H1 (cell line): ENCODE data around the gene HENMT1. TPM values are rescaled to one million over a fixed set of nuclear protein-coding genes. Genes with fewer than 3 reads are reported as not detected.

Source experiments
- CTCF ChIA-PET: fragments of 300-600 bp; sonication (Branson Sonifier 250); formaldehyde crosslinking; loops from one replicate; lab custom pipeline; 2021; ENCODE audit not compliant: partially characterized antibody; lab: Charles Lee
- POLR2A ChIA-PET: fragments of 300-600 bp; sonication (Branson Sonifier 250); formaldehyde crosslinking; loops from one replicate; lab custom pipeline; 2021; ENCODE audit warnings: inconsistent platforms; ENCODE audit not compliant: partially characterized antibody; lab: Charles Lee
- DNase-seq, 2 experiments: peaks; one replicate each; pipeline versions ENCODE4 v3.0.0 to v3.0.0-alpha.2; 2010 to 2022; ENCODE audit warnings: low spot score in 2 of 2, low read depth in 1 of 2, mixed read lengths in 1 of 2
- FAIRE-seq: peaks from 2 replicates; lab custom pipeline; 2011; peaks lifted over from hg19 to GRCh38; lab: Jason Lieb, UNC
- H2AFZ ChIP-seq: 2 replicates; pipeline ENCODE4 v1.8.1; 2012; ENCODE audit warnings: low read length, inconsistent platforms
- H2AK5ac ChIP-seq: 2 replicates; pipeline ENCODE4 v1.6.1; 2013; ENCODE audit warnings: low read depth, low read length
- H2BK120ac ChIP-seq: replicated peaks from 2 replicates; pipeline ENCODE3; 2013; ENCODE audit warnings: low read depth, low read length, inconsistent platforms
- H2BK12ac ChIP-seq: 2 replicates; pipeline ENCODE4 v1.6.1; 2013; ENCODE audit warnings: low read depth, low read length
- H2BK15ac ChIP-seq: 2 replicates; pipeline ENCODE4 v1.6.1; 2013; ENCODE audit warnings: low read length
- H2BK20ac ChIP-seq: 2 replicates; pipeline ENCODE4 v1.6.1; 2013; ENCODE audit warnings: low read length
- H2BK5ac ChIP-seq: 2 replicates; pipeline ENCODE4 v1.6.1; 2013; ENCODE audit warnings: low read depth, low read length
- H3K14ac ChIP-seq: 2 replicates; pipeline ENCODE4 v1.6.1; 2013; ENCODE audit warnings: inconsistent platforms; ENCODE audit not compliant: insufficient read length
- H3K18ac ChIP-seq: 2 replicates; pipeline ENCODE4 v1.6.1; 2013; ENCODE audit warnings: low read length; ENCODE audit errors: extremely low read depth
- H3K23ac ChIP-seq: 2 replicates; pipeline ENCODE4 v1.6.1; 2013; ENCODE audit warnings: inconsistent platforms; ENCODE audit not compliant: insufficient read length
- H3K23me2 ChIP-seq: 2 replicates; pipeline ENCODE4 v1.6.1; 2013; ENCODE audit warnings: low read depth, low read length
- H3K27ac ChIP-seq: 2 replicates; pipeline ENCODE4 v1.6.1; 2011; ENCODE audit warnings: low read depth, low read length, inconsistent platforms
- H3K27me3 ChIP-seq, 4 experiments: replicated peaks in 1 of 4; 1 replicate in 1 of 4; 2 replicates in 3 of 4; pipeline versions ENCODE4 v1.6.1 to v1.8.1; 2011 to 2013; ENCODE audit warnings: low read length in 3 of 4, mild to moderate bottlenecking in 3 of 4, inconsistent platforms in 2 of 4, mixed read lengths in 2 of 4, moderate library complexity in 1 of 4; ENCODE audit not compliant: control insufficient read depth in 3 of 4, insufficient read depth in 3 of 4; ENCODE audit errors: extremely low read depth in 1 of 4
- H3K36me3 ChIP-seq, 4 experiments: 2 replicates each; pipeline versions ENCODE4 v1.6.1 to v1.8.1; 2011 to 2013; ENCODE audit warnings: mild to moderate bottlenecking in 4 of 4, low read length in 3 of 4, moderate library complexity in 2 of 4, control low read depth in 1 of 4, inconsistent platforms in 1 of 4; ENCODE audit not compliant: insufficient read depth in 4 of 4, control insufficient read depth in 2 of 4
- H3K4ac ChIP-seq: replicated peaks from 2 replicates; pipeline ENCODE3; 2013; ENCODE audit warnings: low read length, low read depth, mixed read lengths, inconsistent platforms; ENCODE audit not compliant: insufficient read length
- H3K4me1 ChIP-seq, 4 experiments: replicated peaks in 1 of 4; 1 replicate in 1 of 4; 2 replicates in 3 of 4; pipeline versions ENCODE4 v1.6.1 to v1.8.1; 2011 to 2013; ENCODE audit warnings: low read length in 3 of 4, inconsistent platforms in 2 of 4, mixed read lengths in 1 of 4; ENCODE audit not compliant: insufficient read depth in 4 of 4, control insufficient read depth in 3 of 4
- H3K4me2 ChIP-seq, 2 experiments: 2 replicates each; pipeline versions ENCODE4 v1.6.1 to v1.8.1; 2011 to 2013; ENCODE audit warnings: low read depth in 2 of 2, low read length in 2 of 2, control low read depth in 1 of 2, inconsistent platforms in 1 of 2, mild to moderate bottlenecking in 1 of 2; ENCODE audit not compliant: insufficient read depth in 1 of 2
- H3K4me3 ChIP-seq, 4 experiments: fragments of 200-600, 300-600 bp in 1 of 4; sonication (generic), shearing (Covaris generic), sonication (Bioruptor Twin) in 1 of 4; 2 replicates each; pipeline versions ENCODE4 v1.5.1 to v1.8.1; 2011 to 2016; ENCODE audit warnings: low read length in 4 of 4, low read depth in 3 of 4, control low read depth in 2 of 4, inconsistent platforms in 2 of 4, mild to moderate bottlenecking in 2 of 4, mixed read lengths in 1 of 4, moderate library complexity in 1 of 4; ENCODE audit not compliant: insufficient read depth in 2 of 4; ENCODE audit errors: extremely low read depth in 1 of 4
- H3K56ac ChIP-seq: replicated peaks from 2 replicates; pipeline ENCODE3; 2013; ENCODE audit warnings: low read depth, mild to moderate bottlenecking, mixed read lengths, low read length, inconsistent platforms; ENCODE audit not compliant: insufficient read length
- H3K79me1 ChIP-seq: 2 replicates; pipeline ENCODE4 v1.6.1; 2013; ENCODE audit warnings: low read depth, low read length, control low read depth
- H3K79me2 ChIP-seq, 2 experiments: 2 replicates each; pipeline versions ENCODE4 v1.6.1 to v1.8.1; 2012 to 2013; ENCODE audit warnings: low read length in 2 of 2, mild to moderate bottlenecking in 2 of 2, inconsistent platforms in 1 of 2; ENCODE audit not compliant: insufficient read depth in 2 of 2, control insufficient read depth in 1 of 2
- H3K9ac ChIP-seq, 4 experiments: replicated peaks in 1 of 4; 1 replicate in 1 of 4; 2 replicates in 3 of 4; pipeline versions ENCODE4 v1.6.1 to v1.8.1; 2011 to 2013; ENCODE audit warnings: low read depth in 3 of 4, low read length in 3 of 4, control low read depth in 2 of 4, mild to moderate bottlenecking in 2 of 4, moderate library complexity in 2 of 4, inconsistent platforms in 1 of 4; ENCODE audit errors: extremely low read depth in 1 of 4
- H3K9me3 ChIP-seq, 2 experiments: 2 replicates each; pipeline versions ENCODE4 v1.6.1 to v1.8.1; 2012 to 2013; ENCODE audit warnings: mild to moderate bottlenecking in 2 of 2, moderate library complexity in 2 of 2, control low read depth in 1 of 2, inconsistent platforms in 1 of 2, low read depth in 1 of 2, low read length in 1 of 2, mixed read lengths in 1 of 2; ENCODE audit not compliant: insufficient read depth in 2 of 2
- H4K20me1 ChIP-seq, 2 experiments: replicated peaks in 1 of 2; 2 replicates each; pipeline versions ENCODE3 to v1.8.1; 2011 to 2013; ENCODE audit warnings: inconsistent platforms in 2 of 2, low read length in 2 of 2, mild to moderate bottlenecking in 1 of 2; ENCODE audit not compliant: insufficient read depth in 2 of 2, control insufficient read depth in 1 of 2
- H4K5ac ChIP-seq: 2 replicates; pipeline ENCODE4 v1.6.1; 2013; ENCODE audit warnings: low read length, low read depth, mixed read lengths, inconsistent platforms; ENCODE audit not compliant: insufficient read length
- H4K8ac ChIP-seq: 2 replicates; pipeline ENCODE4 v1.8.0; 2013; ENCODE audit warnings: mild to moderate bottlenecking, moderate library complexity, low read length, inconsistent platforms; ENCODE audit not compliant: insufficient read depth; ENCODE audit errors: extremely low read depth
- H4K91ac ChIP-seq: replicated peaks from 2 replicates; pipeline ENCODE3; 2013; ENCODE audit warnings: low read length, mixed read lengths, inconsistent platforms; ENCODE audit not compliant: insufficient read length
- EP300 ChIP-seq, 2 experiments: IDR thresholded peaks; 1 replicate in 1 of 2; 2 replicates in 1 of 2; pipeline ENCODE4 v1.6.1; 2011 to 2012; ENCODE audit warnings: low read depth in 2 of 2, low read length in 2 of 2, mild to moderate bottlenecking in 2 of 2, borderline replicate concordance in 1 of 2, inconsistent platforms in 1 of 2, moderate library complexity in 1 of 2
- NANOG ChIP-seq: IDR thresholded peaks from 2 replicates; pipeline ENCODE4 v1.6.1; 2011; ENCODE audit warnings: low read length, low read depth, mild to moderate bottlenecking, inconsistent platforms; ENCODE audit not compliant: insufficient read depth, poor library complexity, severe bottlenecking
- RAD21 ChIP-seq, 2 experiments: IDR thresholded peaks in 1 of 2; conservative IDR thresholded peaks in 1 of 2; 2 replicates each; pipeline ENCODE4 v1.6.1; 2011; ENCODE audit warnings: low read depth in 2 of 2, low read length in 2 of 2, improper control_type of control experiment in 1 of 2, inconsistent platforms in 1 of 2, mild to moderate bottlenecking in 1 of 2, moderate library complexity in 1 of 2
- SIRT6 ChIP-seq: IDR thresholded peaks from one replicate; pipeline ENCODE4 v1.7.1; 2012; ENCODE audit warnings: low read length, inconsistent platforms
- SP4 ChIP-seq: IDR thresholded peaks from 2 replicates; pipeline ENCODE4 v1.6.1; 2012; ENCODE audit warnings: low read length, inconsistent platforms
- ZNF274 ChIP-seq: IDR thresholded peaks from 2 replicates; pipeline ENCODE4 v1.7.0; 2012; ENCODE audit warnings: low read length, borderline replicate concordance; ENCODE audit errors: extremely low read depth
- WGBS, 2 experiments: shearing (Covaris generic) in 1 of 2; methylation state at CpG; one replicate each; pipeline versions ENCODE4 v1.1.6 to v1.1.7; 2013 to 2015; ENCODE audit warnings: low lambda C conversion rate in 2 of 2, mixed read lengths in 2 of 2, inconsistent platforms in 1 of 2, low coverage in 1 of 2, missing lambda C conversion rate in 1 of 2; ENCODE audit not compliant: insufficient replicate concordance in 2 of 2, insufficient coverage in 1 of 2, insufficient read length in 1 of 2; ENCODE audit errors: extremely low coverage in 1 of 2, missing lambda C conversion rate in 1 of 2; 5-methylcytosine and 5-hydroxymethylcytosine counted together
- polyA plus RNA-seq, 7 experiments: library from polyadenylated mRNA; depleted of rRNA in 3 of 7; stranded (reverse) in 5 of 7; unstranded in 2 of 7; fragments of >200 nt in 5 of 7; fragments of 200-250 nt in 2 of 7; gene quantifications; 1 replicate in 5 of 7; 2 replicates in 1 of 7; 4 replicates in 1 of 7; pipeline versions ENCODE4 v1.2.1 to v1.2.3, GENCODE V29; 2011 to 2013; ENCODE audit warnings: missing spikeins in 2 of 7, mixed read lengths in 2 of 7
- total RNA-seq: library from RNA; stranded (reverse); fragmentation: NEBNext Ultra II Directional; extraction: Animal tissue kit (Norgen Biotek cat#: 25700); gene quantifications from 2 replicates; pipeline ENCODE4 v1.2.1, GENCODE V29; 2021
- TF ChIP-seq, protein P1 (sequence below): IDR thresholded peaks from 2 replicates; pipeline ENCODE4 v1.6.1; 2011; ENCODE audit warnings: low read length, improper control_type of control experiment

Gene HENMT1
- total and polyA plus RNA-seq, 2 of the 8 experiments (the other 6 are each of a cell fraction or from before 2014, with no cell fraction given): 2.9 to 5.6 TPM

GRCh38 chr1:108663074-108663473 is 2.2 kb upstream of the HENMT1 start:
- H4K5ac ChIP-seq: no peak overlapping the region
- no peaks in the 10 kb centered on the region for H3K79me1 ChIP-seq
- no peaks in the 10 kb centered on the region for H3K79me2 ChIP-seq
- H3K4me1 ChIP-seq: peaks cover 0 to 4% (median 0%) of the 10 kb centered on the region in 4 experiments; a peak in 1 of 7 replicates
- H2AK5ac ChIP-seq: no peak overlapping the region
- no peak overlapping the region for H3K27ac ChIP-seq
- H3K56ac ChIP-seq: no peak overlapping the region
- H2BK15ac ChIP-seq: no peak overlapping the region
- no peak overlapping the region for H3K9ac ChIP-seq
- no peaks in the 10 kb centered on the region for H3K36me3 ChIP-seq
- H4K91ac ChIP-seq: no peak overlapping the region
- no peak overlapping the region for H2BK12ac ChIP-seq
- H2BK5ac ChIP-seq: no peak overlapping the region
- POLR2A ChIA-PET: interaction anchor here (0.5 to 1.2 kb wide), 2 partner anchors 7 to 17 kb away, joined by 3 read pairs; no protein-coding TSS in a partner anchor
- H3K18ac ChIP-seq: no peak overlapping the region
- peaks cover 0 to 12% (median 7%) of the 10 kb centered on the region in 4 experiments; a peak in 4 of 7 replicates for H3K27me3 ChIP-seq
- DNase-seq: no peak
- no peak overlapping the region for H3K4me2 ChIP-seq
- WGBS, 2 experiments: 91% methylated on average over 2 of the region's 2 CpGs; no CpG with 5 or more reads in 1 of the 2 experiments
- no peak overlapping the region for H4K8ac ChIP-seq
- H3K9me3 ChIP-seq: peaks cover 0 to 5% of the 10 kb centered on the region in 2 experiments; a peak in 1 of 4 replicates
- H2AFZ ChIP-seq: no peak overlapping the region
- no peak overlapping the region for H2BK20ac ChIP-seq
- peaks cover 4% of the 10 kb centered on the region; the same call in 1 of the 2 replicates for H3K23me2 ChIP-seq
- CTCF ChIA-PET: no interaction called here
- H3K23ac ChIP-seq: no peak overlapping the region
- TF ChIP-seq NANOG: no peak
- TF ChIP-seq EP300 (IDR thresholded peaks at IDR 0.05; ENCODE audit: borderline replicate concordance in 1 of 2, low read depth in 2 of 2, low read length in 2 of 2): no peak
- TF ChIP-seq SIRT6: no peak
- TF ChIP-seq, protein P1, sequence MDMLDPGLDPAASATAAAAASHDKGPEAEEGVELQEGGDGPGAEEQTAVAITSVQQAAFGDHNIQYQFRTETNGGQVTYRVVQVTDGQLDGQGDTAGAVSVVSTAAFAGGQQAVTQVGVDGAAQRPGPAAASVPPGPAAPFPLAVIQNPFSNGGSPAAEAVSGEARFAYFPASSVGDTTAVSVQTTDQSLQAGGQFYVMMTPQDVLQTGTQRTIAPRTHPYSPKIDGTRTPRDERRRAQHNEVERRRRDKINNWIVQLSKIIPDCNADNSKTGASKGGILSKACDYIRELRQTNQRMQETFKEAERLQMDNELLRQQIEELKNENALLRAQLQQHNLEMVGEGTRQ: no peak
- TF ChIP-seq ZNF274: no peak
- TF ChIP-seq SP4: no peak
- TF ChIP-seq RAD21 (IDR thresholded peaks at IDR 0.05 in 1 of 2, conservative IDR thresholded peaks at IDR 0.05 in 1 of 2; ENCODE audit: low read depth in 2 of 2, low read length in 2 of 2): no peak
- no peaks in the 10 kb centered on the region for H4K20me1 ChIP-seq
- no peak overlapping the region for H3K4ac ChIP-seq
- H3K14ac ChIP-seq: no peak overlapping the region
- no peak overlapping the region for H2BK120ac ChIP-seq
- no peak for FAIRE-seq
- H3K4me3 ChIP-seq: no peak overlapping the region
